ENCODE results near the gene LMF2.
"Not testable (repeated sequence)": the region's sequence is repeated elsewhere in the genome, so short reads cannot be mapped to it uniquely, and the experiment has no call there.

LMF2 gene

GRCh38 chr22:50544078-50544745 is 36.7 kb upstream of the LMF2 start:
- peak overlapping the region in 1 of 2 donors; percentile 7 for H3K4me3 ChIP-seq (replicated peaks in 1 of 2; ENCODE audit: low read depth in 2 of 2, low read length in 2 of 2)
- TF ChIP-seq, protein P1, sequence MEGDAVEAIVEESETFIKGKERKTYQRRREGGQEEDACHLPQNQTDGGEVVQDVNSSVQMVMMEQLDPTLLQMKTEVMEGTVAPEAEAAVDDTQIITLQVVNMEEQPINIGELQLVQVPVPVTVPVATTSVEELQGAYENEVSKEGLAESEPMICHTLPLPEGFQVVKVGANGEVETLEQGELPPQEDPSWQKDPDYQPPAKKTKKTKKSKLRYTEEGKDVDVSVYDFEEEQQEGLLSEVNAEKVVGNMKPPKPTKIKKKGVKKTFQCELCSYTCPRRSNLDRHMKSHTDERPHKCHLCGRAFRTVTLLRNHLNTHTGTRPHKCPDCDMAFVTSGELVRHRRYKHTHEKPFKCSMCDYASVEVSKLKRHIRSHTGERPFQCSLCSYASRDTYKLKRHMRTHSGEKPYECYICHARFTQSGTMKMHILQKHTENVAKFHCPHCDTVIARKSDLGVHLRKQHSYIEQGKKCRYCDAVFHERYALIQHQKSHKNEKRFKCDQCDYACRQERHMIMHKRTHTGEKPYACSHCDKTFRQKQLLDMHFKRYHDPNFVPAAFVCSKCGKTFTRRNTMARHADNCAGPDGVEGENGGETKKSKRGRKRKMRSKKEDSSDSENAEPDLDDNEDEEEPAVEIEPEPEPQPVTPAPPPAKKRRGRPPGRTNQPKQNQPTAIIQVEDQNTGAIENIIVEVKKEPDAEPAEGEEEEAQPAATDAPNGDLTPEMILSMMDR (IDR thresholded peaks at IDR 0.05; ENCODE audit: low read depth, low read length), result peak; percentile 43
- DNase-seq (ENCODE audit: low read depth in 2 of 2), result peak; percentile 65 to 67

DNA sequence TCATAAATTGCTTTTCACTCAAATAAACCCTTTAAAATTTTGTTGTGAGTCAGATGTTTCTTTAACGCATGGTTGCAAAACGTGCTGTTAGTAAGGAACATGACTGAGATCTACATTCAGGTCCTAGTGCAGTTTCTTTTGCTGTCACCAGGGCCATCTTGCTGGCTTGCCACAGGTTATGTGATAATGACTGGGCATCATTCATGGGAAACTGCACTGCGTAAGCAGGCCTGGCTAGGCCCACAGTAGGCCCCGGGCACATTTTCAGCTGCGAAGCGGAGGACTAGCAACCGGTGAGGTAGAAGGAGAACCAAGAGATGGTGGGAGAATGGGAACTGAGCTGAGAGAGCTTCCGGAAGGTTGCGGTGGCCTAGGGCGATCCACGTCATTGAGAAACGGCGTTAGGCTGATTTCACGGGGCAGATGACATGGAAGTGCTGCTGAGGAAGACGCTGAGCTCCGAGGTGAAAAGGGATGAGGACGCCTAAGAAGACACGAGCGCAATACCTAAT is 35.0 kb upstream of the LMF2 start:
- peak in 1 of 2 donors; percentile 72 for DNase-seq (ENCODE audit: low read depth in 2 of 2)
- TF ChIP-seq, protein P1 (IDR thresholded peaks at IDR 0.05; ENCODE audit: low read depth, low read length), result peak; percentile 19
- H3K4me3 ChIP-seq (replicated peaks in 1 of 2; ENCODE audit: low read depth in 2 of 2, low read length in 2 of 2), result no peak overlapping the region

DNA sequence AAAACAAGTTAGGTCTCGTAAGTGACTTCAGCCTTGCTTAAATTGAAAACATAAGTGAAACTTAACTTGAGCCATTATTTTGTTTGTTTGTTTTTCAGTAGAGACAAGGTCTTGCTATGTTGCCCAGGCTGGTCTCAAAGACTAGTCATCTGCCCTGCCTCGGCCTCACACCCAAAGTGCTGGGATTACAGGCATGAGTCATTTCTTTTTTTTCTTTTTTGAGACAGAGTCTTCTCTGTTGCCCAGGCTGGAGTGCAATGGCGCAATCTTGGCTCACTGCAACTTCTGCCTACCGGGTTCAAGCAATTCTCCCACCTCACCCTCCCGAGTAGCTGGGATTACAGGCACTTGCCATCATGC is 34.1 kb upstream of the LMF2 start:
- DNase-seq (ENCODE audit: low read depth in 2 of 2), result peak; percentile 86 to 93
- not testable (repeated sequence) for H3K4me3 ChIP-seq (replicated peaks in 1 of 2; ENCODE audit: low read depth in 2 of 2, low read length in 2 of 2)

GRCh38 chr22:50540381-50540780 is 32.9 kb upstream of the LMF2 start:
- DNase-seq (ENCODE audit: low read depth in 2 of 2), result no peak
- H3K4me3 ChIP-seq (replicated peaks in 1 of 2; ENCODE audit: low read depth in 2 of 2, low read length in 2 of 2), result no peak overlapping the region
- TF ChIP-seq, protein P1 (IDR thresholded peaks at IDR 0.05; ENCODE audit: low read depth, low read length), result no peak

- DNase-seq (ENCODE audit: low read depth in 2 of 2), result no peak
- TF ChIP-seq, protein P1 (IDR thresholded peaks at IDR 0.05; ENCODE audit: low read depth, low read length), result no peak
- H3K4me3 ChIP-seq (replicated peaks in 1 of 2; ENCODE audit: low read depth in 2 of 2, low read length in 2 of 2), result no peak overlapping the region
Measured at GRCh38 chr22:50537765-50538164, 30.3 kb upstream of the LMF2 start.

DNA sequence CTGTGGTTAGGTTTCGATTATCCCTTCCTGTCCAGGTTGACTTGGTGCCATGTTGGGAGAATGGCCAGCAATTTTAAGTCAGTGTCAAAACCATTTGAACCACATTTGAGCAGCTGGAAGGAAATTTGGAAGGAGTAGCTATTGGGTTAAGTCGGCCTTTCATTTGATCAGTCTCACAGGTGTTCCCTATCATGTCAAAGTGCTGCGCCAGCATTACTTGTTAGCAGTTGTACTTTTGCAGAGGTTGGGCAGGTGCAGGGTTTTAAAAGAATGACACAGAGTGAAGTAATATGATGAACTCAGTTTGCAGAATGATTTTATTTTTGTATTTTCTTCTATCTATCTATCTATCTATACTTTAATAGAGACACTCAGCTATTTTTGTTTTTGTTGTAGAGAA is 28.7 kb upstream of the LMF2 start:
- H3K4me3 ChIP-seq (replicated peaks in 1 of 2; ENCODE audit: low read depth in 2 of 2, low read length in 2 of 2), result no peak overlapping the region
- TF ChIP-seq, protein P1 (IDR thresholded peaks at IDR 0.05; ENCODE audit: low read depth, low read length), result no peak
- no peak for DNase-seq (ENCODE audit: low read depth in 2 of 2)

DNA sequence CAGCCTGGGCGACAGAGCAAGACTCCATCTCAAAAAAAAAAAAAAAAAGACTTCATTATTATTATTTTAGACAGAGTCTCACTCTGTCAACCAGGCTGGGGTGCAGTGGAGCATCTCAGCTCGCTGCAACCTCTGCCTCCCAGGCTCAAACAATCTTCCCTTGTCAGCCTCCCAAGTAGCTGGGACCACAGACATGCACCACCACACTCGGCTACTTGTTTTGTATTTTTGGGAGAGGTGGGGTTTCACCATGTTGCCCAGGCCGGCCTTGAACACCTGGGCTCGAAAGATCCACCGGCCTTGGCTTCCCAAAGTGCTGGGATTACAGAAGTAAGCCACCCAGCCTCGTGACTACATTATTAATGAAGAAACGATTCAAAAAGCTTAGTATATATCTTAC is 27.6 kb upstream of the LMF2 start:
- DNase-seq (ENCODE audit: low read depth in 2 of 2), result no peak
- TF ChIP-seq, protein P1 (IDR thresholded peaks at IDR 0.05; ENCODE audit: low read depth, low read length), result no peak
- H3K4me3 ChIP-seq (replicated peaks in 1 of 2; ENCODE audit: low read depth in 2 of 2, low read length in 2 of 2), result no peak overlapping the region

DNA sequence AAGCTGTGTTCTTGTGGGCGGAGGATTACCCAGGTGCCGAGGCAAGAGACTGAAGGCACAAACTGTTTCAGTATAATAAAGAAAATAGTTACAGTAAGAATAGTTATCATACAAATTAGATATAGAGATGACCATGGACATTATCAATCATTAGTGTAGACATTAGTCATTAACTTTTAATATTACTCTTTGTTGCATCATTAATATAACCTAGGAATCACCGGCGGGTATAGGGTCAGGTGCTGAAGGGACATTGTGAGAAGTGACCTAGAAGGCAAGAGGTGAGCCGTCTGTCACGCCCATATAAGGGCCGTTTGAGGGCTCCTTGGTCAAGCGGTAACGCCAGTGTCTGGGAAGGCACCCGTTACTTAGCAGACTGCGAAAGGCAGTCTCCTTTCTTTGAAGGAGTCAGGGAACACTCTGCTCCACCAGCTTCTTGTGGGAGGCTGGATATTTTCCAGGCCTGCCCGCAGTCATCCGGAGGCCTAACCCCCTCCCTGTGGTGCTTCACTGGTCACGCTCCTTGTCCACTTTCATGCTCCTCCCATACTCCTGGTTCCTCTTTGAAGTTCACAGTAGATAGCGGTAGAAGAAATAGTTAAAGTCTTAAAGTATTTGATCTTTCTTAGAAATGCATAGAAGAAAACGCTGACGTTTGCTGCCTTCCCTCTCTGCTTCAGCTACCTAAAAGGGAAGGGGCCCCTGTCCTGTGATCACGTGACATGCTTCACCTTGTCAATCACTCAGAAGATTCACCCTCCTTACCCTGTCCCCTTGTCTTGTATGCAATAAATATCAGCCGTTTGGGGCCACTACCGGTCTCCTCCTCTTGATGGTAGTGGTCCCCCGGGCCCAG is 26.6 kb upstream of the LMF2 start:
- H3K4me3 ChIP-seq (replicated peaks in 1 of 2; ENCODE audit: low read depth in 2 of 2, low read length in 2 of 2), result not testable (repeated sequence)

More for the DNA sequence above, 26.6 kb upstream of the LMF2 start:
- DNase-seq (ENCODE audit: low read depth in 2 of 2), result peak; percentile 58 to 79

All from cardiac fibroblast (primary cell).